Epithelial cell of prostate (primary cell): ENCODE results near the gene ZNF462.

Experiments used
- DNase-seq: peaks from one replicate; pipeline ENCODE4 v3.0.0-alpha.2; 2011; ENCODE audit warnings: low read depth, low spot score
- H3K27ac ChIP-seq: fragments of 450-650 bp; 2 replicates; pipeline ENCODE4 v1.5.1; 2017; ENCODE audit warnings: mild to moderate bottlenecking

The ZNF462 gene

DNA sequence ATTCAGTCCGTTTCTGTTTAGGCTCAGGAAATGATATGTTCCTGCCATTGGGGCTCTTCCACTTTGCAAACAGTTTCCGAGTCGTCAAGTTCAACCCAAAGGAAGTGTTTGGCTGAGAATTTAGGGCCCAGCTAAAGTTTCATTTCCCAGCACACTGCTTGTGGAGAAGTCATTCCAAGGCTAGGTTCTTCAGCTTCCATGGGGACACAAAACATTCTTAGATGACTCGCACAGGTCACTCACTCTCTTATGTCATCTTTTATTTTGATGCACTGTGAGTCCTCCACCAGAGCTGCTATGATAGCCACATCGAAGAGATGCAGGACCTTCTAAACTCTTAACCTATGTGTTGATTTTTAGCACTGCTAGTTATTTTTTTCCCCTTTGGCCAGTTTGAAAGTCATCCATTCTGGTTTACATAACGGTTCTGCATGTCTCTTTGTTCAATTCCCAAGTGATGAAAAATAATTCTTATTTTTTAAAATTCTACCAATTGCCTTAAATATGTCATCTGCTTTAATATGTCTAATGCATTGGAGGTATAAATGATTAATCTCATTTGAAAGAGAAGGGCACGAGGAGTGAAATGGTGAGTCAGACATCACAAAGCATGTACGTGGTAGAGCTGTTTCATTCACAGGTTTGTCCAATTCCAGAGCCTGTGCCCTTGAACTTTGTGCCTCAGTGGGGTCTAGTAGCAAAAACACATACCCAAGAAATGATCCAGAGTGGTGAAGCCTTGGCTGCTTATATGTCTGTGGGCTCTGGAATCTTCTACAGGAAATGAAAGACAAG lies 84.3 kb downstream of the ZNF462 start:
- DNase-seq: no peak
- no peak overlapping the region for H3K27ac ChIP-seq

DNA sequence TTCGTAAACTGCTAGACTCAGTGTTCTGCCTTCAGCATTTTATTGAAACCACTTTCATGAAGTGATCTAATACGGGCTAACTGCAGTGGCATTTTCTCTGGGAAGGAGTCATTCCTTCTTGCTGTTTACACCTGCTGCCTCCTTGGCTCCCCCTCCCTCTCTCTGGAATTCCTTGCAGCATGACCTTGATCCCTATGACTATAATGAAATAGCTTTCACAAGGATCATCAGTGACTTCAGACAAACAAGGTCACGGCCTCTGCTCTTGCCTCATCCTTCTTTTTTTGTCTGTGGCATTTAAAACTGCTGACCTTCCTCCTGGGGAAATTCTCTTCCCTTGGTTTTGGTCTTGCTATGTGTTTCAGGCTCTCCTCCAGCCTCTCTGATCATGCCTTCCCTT lies 90.2 kb downstream of the ZNF462 start:
- DNase-seq: no peak
- peak overlapping the region; percentile 9 for H3K27ac ChIP-seq

DNA sequence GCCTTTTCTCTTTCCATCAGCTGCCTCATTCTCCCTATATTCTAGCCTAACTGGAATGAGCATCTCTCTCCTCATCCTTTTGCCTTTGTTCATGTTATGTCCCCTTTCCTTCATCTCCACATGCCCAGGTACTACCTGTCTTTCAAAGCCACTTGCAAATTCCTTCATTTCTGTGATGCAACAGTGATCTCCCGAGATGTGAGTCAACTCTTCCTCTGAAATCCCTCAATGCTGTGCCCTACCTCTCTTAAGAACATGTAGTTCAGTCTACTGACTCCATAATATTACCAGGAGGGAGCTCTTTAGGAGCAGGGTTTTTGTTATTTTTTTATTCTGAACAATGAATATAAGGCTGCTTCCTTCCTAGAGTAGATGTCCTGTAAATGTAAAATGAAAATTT lies 91.6 kb downstream of the ZNF462 start:
- H3K27ac ChIP-seq: peak overlapping the region; percentile 65
- peak; percentile 29 for DNase-seq

DNA sequence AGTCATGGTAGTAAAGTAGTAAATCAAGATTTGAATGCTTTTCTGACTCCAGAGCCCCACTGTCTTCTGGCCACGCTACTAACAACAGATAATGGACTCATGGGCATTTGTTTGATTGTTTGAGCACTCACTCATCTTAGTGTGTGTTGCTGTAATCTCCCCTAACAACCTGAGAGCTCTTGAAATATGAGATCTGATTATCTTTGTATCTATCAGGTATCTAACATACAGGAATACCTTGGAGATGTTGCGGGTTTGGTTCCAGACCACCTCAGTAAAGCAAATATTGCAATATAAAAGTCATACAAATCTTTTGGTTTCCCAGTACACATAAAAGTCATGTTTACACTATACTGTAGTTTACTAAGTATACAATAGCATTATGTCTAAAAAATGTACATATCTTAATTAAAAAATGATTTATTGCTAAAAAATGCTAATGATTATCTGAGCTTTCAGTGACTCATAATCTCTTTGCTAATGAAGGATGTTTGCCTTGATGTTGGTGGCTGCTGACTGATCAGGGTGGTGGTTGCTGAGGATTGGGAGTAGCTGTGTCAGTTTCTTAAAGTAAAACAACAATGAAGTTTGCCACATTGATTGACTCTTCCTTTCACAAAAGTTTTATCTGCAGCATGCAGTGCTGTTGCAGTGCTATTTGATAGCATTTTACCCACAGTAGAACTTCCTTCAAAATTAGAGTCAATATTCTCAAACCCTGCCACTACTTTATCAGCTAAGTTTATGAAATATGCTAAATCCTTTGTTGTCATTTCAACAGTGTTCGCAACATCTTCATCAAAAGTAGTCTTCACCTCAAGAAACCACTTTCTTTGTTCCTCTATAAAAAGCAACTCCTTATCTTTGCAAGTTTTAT lies 92.2 kb downstream of the ZNF462 start:
- peak overlapping the region; percentile 65 for H3K27ac ChIP-seq

DNA sequence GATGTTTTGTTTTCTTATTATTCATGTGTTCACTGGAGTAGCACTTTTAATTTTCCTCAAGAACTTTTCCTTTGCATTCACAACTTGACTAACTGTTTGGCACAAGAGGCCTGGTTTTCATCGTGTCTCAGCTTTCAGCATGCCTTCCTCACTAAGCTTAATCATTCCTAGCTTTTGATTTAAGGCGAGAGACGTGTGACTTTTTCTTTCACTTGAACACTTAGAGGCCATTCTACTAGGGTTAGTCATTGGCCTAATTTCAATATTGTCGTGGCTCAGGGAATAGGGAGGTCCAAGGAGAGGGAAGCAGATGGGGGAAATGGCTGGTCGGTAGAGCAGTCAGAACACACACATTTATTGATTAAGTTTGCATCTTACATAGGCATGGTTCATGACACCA lies 94.0 kb downstream of the ZNF462 start:
- peak overlapping the region; percentile 32 for H3K27ac ChIP-seq
- DNase-seq: no peak

More for the DNA sequence above, 92.2 kb downstream of the ZNF462 start:
- no peak for DNase-seq

DNA sequence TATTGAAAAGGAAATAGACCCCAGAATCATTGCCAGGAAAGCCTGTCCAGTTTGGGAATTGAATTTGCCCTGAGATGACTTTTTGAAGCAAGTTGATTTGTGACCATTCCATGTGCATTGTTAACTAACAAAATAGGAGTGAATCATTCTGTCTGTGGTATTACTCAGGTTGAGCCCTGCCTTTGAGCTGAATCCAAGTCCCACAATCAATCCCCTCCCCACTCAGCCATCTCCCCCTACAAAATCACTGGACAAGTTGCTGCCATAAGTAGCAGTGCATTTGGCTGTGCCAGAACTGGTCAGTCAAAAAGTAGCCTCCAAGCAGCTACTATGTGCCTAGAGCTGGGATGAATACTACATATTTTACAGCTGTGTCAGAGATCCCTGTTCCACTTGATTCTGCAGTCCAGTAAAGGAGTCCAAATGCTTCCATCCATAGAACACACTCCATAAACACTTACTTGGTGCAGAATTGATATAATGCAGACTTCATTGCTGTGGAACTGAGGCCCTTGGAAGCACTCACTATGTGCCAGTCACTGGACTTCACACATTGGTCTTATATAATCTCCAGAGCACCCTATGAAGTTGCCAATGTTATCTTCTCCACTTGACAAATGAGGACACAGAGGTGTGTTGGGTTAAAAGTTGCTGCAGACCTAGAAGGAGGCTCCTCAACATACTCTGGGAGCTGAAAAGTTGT lies 96.1 kb downstream of the ZNF462 start:
- peak overlapping the region; percentile 58 for H3K27ac ChIP-seq

DNA sequence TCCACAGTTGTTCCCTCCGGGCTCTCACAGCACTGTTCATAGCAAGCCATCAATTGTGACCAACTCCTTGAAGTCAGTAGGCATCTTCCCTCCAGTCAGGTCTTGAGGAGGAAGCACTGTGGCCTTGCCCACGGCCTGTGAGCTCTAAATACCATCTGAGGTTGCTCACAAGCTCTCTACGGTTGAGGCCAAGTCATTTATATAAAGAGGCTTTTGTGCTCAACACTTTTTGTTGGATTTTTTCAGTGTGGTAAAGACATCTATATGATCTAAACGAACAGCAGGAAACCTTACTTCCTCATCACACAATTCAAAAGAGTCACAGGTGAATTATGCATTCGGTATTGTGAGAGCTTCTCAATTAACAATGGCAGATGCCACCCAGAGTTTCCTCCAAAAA lies 97.3 kb downstream of the ZNF462 start:
- H3K27ac ChIP-seq: peak overlapping the region; percentile 58
- no peak for DNase-seq

More for the DNA sequence above, 96.1 kb downstream of the ZNF462 start:
- no peak for DNase-seq

DNA sequence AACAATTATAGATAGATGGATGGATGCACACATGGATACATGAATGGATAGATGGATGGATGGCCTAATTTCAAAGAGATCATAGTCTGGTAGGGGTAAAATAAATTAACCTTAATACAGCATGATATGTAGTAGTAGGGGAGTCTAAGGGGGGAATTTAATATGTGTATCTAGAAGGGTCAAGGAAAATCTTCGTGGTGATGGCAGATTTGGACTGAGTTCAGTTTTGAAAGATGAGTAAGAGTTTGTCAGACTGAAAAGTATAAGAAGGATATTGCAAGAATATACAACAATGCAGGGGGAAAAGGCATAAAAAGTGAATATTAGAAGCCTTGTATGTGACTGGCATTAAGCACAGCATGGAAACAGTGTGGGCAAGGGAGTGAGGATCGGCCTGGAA lies 98.7 kb downstream of the ZNF462 start:
- DNase-seq: no peak
- peak overlapping the region; percentile 58 for H3K27ac ChIP-seq

DNA sequence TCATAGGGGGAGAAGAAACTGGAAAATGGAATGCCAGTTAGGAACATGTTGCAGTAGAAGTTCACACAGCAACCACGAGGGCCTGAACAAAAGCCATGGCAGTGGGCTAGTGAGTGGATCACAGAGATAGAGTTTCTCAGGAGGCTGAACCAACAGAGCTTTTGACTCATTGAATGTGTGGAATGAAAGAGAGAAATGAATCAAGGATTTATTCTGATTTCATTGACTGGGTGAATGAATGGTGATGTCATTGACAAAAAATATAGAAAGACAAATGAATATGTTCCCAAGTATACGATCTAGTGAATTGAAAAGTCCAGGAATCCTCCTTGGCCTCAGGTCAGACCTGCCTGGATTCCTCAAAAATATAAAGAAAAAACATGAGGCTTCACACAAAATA lies 99.2 kb downstream of the ZNF462 start:
- H3K27ac ChIP-seq: peak overlapping the region; percentile 58
- no peak for DNase-seq

DNA sequence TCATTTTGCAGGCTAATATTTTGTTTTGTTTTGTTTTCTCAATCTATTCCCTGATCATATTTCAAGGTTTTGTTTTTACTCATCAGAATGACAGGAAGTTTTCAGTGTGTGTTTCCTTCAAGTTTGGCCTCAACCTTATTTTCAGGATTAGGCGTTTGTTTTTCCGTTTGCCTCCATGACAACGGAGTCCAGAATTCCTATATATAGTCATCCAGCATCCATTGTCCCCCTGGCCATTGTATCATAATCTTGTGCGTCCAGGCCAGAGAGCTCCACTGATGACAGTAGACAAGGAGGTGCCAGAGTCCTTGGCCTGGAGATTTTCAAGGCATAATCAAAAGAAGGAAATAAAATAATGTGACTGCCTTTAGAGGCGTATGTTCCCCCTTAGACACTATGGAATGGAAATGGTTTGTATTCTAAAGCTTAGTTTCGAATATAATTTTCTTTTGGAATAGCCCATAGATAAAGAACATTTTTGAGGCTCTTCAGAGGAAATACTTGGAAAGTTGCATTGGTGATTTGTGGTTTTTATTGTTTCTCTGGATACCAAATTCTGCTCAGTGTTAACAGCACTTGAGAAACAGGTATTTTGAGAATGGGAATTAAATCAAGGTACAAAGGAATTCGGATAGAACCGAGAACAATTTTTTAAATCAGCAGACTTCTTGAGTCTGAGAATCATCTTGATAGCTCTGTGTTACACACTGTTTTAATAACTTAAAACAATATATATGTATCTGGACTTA lies 99.8 kb downstream of the ZNF462 start:
- no peak for DNase-seq
- peak overlapping the region; percentile 58 for H3K27ac ChIP-seq

DNA sequence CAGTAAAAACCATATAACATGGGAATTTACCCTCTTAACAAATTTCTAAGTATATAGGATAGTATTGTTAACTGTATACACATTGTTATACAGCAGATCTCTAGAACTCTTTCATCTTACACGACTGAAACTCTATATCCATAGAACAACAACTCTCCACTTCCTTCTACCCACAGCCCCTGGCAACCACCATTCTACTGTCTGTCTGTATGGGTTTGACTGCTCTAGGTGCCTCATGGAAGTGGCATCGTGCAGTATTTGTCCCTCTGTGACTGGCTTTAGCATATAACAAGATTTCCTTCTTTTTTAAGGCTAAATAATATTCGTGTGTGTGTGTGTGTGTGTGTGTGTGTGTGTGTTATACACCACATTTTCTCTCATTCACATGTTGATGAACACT lies 100.7 kb downstream of the ZNF462 start:
- DNase-seq: no peak
- no peak overlapping the region for H3K27ac ChIP-seq

DNA sequence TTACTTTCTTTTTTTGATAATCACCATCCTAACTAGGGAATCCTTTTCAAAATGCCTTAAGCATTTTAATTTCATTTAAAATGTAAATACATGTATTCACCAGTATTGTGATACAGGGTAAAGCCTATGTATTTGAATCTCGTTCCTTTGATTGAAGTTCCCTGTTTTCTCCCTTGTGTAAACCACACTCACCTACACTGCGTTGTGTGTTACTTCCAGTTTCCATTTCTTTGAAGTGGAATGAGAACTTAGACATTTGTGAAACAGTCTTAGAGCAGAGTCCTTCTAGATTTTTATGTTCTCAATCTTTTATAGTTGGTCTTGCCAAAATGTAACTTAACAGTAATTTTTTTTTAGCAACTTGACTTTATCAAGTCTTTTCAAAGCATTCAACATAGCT lies 101.4 kb downstream of the ZNF462 start:
- H3K27ac ChIP-seq: peak overlapping the region; percentile 44
- DNase-seq: no peak

DNA sequence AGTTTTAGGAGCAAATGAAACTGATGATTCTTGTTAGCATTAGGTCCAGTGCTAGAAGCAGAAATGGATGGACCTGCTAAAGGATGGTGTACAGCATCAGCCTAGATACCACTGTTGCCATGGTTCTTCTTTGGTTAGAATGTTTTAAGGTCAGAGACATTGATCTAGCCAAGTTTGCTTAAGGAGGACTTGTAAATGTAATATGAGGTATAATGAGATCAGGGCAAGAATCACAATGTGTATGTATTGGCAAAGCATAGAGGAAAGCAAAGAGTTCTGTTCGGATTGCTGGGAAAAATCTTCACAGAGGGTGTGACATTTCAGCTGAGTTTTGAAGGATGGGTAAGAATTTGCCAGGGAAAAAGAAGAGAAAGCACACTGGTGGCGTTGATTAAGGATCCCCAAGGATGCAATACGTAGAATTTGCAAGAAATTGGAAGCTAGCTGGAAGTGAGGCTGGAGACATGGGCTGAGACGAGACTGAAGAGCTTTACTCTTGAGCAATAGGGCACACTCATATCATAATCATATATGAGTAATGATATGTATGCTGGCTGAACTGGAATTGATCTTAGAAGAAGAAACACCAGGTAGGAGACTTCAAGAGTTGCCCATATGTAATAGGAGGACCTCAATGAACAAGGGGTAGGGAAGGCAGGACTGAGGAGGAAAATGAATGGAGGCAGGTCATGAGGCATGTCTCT lies 102.0 kb downstream of the ZNF462 start:
- no peak for DNase-seq
- peak overlapping the region; percentile 44 for H3K27ac ChIP-seq

DNA sequence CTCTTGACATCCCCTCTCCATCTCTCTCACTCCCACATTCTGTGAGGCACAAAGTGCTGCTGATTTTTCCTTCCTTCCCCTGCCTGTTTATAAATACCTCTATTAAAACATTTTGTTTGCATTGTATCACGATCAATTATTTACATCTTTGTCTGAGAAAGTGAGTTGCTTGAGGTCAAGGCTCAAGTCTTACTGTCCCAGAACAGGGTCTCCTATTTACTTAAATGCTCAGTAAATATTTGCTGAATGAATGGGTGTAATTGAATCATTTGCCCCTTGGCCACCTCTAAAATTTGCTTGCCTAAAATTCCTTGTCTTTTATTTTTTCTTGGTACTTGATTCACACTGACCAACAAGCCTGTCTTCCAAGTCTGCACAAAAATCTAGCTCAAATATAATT lies 103.5 kb downstream of the ZNF462 start:
- H3K27ac ChIP-seq: no peak overlapping the region
- no peak for DNase-seq

DNA sequence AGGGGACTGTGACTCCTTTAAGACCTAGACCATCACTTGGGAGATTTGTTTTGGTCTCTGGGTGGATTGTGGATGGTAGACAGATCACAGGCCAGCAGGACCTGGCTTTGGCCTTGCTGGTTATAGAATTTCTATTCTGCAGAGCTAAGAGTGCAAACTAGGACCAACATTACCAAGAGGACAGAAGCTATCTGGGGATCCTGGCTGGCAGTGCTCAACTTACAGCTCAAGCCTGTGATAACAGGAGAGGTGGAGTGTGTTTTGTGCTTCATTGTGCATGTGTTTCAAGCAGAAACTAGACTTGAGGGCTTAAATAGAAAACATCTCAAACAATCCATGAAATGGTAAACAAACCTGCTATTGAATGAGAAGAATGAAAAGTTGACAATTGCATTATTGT lies 106.7 kb downstream of the ZNF462 start:
- DNase-seq: no peak
- no peak overlapping the region for H3K27ac ChIP-seq

DNA sequence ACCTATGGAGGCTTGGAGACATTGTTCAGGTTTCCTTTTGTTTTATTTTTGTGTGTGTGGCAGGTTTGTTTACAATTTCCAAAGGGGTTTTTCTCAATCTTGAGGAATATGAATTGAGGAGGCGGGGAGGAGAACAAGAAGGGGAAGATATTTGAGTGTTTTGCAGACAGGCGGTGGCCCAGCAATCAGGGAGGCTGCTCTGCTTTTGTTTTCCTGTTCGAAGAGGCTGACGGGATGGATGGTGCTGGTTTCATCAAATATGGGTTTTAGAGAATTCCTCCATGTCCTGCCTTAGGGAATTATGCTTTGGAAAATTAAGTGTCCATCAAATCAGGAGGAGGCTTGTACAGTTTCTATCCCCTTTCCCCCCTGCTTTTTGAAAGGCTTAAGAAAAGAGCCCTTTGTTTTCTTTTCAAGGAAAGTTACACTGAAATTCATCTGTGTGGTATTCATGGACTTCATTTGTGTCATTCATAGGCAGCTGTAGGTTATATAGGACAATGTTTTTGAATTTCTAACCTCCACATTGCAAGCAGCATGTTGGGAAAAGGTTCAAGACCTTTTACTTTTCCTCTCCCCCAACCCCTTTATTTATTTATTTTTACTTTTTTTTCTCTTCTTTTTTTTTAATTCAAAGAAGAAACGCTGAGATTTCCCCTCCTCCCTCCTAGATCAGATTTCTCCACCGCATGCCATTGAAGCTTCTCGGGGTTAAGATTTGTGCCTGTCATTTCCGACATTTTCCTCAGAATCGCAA lies 107.4 kb downstream of the ZNF462 start:
- H3K27ac ChIP-seq: no peak overlapping the region
- DNase-seq: no peak

DNA sequence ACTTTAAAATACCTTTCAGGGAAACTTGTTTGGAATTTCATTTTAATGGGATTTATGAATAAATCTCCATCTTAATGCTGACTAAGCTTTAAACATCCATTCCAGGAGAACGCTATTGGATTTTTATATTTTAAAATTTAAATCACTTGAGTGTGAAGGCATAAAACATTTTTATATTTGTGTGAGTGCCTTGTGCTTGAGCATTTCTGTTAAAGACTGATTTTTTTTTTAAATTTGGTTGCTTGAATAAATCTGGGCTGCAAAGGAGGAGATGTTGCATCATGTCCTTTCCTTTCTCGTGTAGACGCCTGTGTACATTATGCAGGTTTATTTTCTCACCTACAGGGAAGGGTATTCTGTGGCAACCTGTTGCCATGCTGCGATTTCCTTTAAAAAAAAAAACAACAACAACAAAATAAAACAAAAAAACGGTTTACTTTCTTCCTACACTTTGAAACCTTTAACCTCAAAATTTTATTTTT lies 108.1 kb downstream of the ZNF462 start:
- DNase-seq: no peak
- H3K27ac ChIP-seq: no peak overlapping the region

DNA sequence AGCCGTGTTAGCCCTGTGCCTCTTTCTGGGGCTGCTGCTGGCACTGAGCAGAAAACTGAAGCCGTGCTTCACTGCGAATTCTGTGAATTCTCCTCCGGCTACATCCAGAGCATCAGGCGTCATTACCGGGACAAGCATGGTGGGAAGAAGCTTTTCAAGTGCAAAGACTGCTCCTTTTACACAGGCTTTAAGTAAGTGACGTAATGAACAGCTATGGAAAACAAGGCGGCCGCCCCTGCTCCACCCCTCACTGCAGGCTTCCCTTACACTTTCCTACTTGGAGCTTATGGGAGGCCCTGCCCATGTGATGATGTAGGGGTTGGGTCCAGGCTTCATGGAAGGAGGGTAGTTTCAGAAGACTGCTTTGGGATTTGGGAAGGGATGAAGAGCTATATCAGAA lies 109.1 kb downstream of the ZNF462 start:
- DNase-seq: no peak

DNA sequence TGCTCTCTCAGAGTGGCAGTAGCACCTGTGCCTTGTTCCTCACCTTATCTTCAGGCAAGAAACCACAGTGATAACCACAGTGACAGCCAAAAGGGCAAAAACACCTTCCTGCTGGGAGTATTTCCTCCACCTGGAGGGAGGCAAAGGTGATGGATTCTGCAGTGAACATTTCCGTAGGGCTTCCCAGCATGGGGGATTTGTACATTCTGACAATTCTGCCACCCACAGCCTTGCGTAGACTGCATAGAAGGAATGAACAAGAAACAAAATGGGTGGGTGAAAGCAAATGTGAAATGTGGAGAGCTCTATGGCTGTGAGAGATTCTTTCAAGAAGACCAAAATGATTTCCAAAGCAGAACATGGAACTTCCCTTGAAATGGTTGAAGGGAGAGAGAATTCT lies 111.4 kb downstream of the ZNF462 start:
- no peak for DNase-seq
- no peak overlapping the region for H3K27ac ChIP-seq

More for the DNA sequence above, 109.1 kb downstream of the ZNF462 start:
- H3K27ac ChIP-seq: no peak overlapping the region
